DOHH2 (cell line): Measurements from ENCODE around the gene CEP112.

ENCODE experiments used
- H3F3A ChIP-seq: fragments of 200-600 bp; sonication (generic), shearing (Covaris generic); 2 replicates; pipeline ENCODE4 v1.6.0; 2016; ENCODE audit warnings: antibody characterized with exemption, mild to moderate bottlenecking; ENCODE audit not compliant: control insufficient read depth, insufficient read depth
- H3K27ac ChIP-seq: fragments of 200-600 bp; sonication (generic); 2 replicates; pipeline ENCODE4 v1.5.1; 2014; ENCODE audit warnings: low read depth, mild to moderate bottlenecking, low read length, moderate library complexity
- H3K27me3 ChIP-seq: fragments of 200-600 bp; sonication (generic); 2 replicates; pipeline ENCODE4 v1.6.1; 2014; ENCODE audit warnings: mild to moderate bottlenecking, low read length, mixed read lengths; ENCODE audit not compliant: control insufficient read depth
- H3K36me3 ChIP-seq: fragments of 200-600 bp; sonication (generic); 2 replicates; pipeline ENCODE4 v1.6.1; 2014; ENCODE audit warnings: mild to moderate bottlenecking, low read length, moderate library complexity, mixed read lengths; ENCODE audit not compliant: control insufficient read depth
- H3K4me1 ChIP-seq: fragments of 200-600 bp; sonication (generic); 2 replicates; pipeline ENCODE4 v1.6.1; 2014; ENCODE audit warnings: mild to moderate bottlenecking, low read length, mixed read lengths; ENCODE audit not compliant: control insufficient read depth
- H3K4me2 ChIP-seq: fragments of 200-600 bp; sonication (generic); 2 replicates; pipeline ENCODE4 v1.6.0; 2014; ENCODE audit warnings: mild to moderate bottlenecking, low read length, moderate library complexity
- H3K4me3 ChIP-seq: fragments of 200-600 bp; sonication (generic); 2 replicates; pipeline ENCODE4 v1.5.1; 2014; ENCODE audit warnings: mild to moderate bottlenecking, low read length, mixed read lengths
- H3K79me2 ChIP-seq: fragments of 200-600 bp; sonication (generic); 2 replicates; pipeline ENCODE4 v1.6.1; 2014; ENCODE audit warnings: mild to moderate bottlenecking, low read length, mixed read lengths; ENCODE audit not compliant: control insufficient read depth
- H3K9me2 ChIP-seq: fragments of 200-600 bp; sonication (generic); replicated peaks from 2 replicates; pipeline ENCODE4 v1.6.1; 2014; ENCODE audit warnings: mild to moderate bottlenecking, low read length, mixed read lengths; ENCODE audit not compliant: control insufficient read depth
- H3K9me3 ChIP-seq: fragments of 200-600 bp; sonication (generic); 2 replicates; pipeline ENCODE4 v1.6.1; 2014; ENCODE audit warnings: antibody characterized with exemption, low read length, mixed read lengths; ENCODE audit not compliant: control insufficient read depth, insufficient read depth
- H4K20me1 ChIP-seq: fragments of 200-600 bp; sonication (generic); 2 replicates; pipeline ENCODE4 v1.6.0; 2014; ENCODE audit warnings: low read depth, mild to moderate bottlenecking, antibody characterized with exemption, low read length, moderate library complexity; ENCODE audit not compliant: control insufficient read depth, insufficient read depth
- EZH2phosphoT487 ChIP-seq: fragments of 200-600 bp; sonication (generic); IDR thresholded peaks from 2 replicates; pipeline ENCODE4 v1.6.1; 2017; ENCODE audit warnings: borderline replicate concordance, mild to moderate bottlenecking, antibody characterized with exemption, low read length, moderate library complexity, mixed read lengths
- TF ChIP-seq, protein P1 (sequence below): fragments of 200-600 bp; sonication (generic); IDR thresholded peaks from one replicate; pipeline ENCODE4 v1.5.1; 2014; ENCODE audit warnings: antibody characterized with exemption, mild to moderate bottlenecking, low read depth, low read length; ENCODE audit not compliant: poor library complexity, severe bottlenecking

The CEP112 gene

DNA sequence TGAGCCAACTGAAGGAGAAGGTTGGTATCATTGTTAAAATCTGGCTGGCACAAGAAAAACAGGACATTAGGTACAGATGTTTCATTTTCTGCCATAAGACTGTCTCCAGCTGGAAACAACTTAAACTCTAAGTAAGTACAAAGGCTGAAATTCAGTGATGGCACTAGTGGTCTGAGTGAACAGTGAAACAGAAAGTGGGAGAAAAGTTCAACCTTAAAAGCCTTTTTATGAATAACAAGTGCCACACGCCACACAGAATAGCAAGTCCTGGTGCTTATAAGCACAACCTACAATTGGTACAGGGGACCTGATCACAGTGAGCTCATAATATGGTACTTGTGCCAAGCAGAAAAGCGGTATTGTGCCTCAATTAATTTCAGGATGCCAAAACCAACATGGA lies 56.7 kb downstream of the CEP112 start:
- Histone ChIP-seq H3K79me2 (no peaks in the 10 kb centered on the region), H4K20me1 (no peaks in the 10 kb centered on the region), H3F3A (peaks cover 11% of the 10 kb centered on the region), H3K9me2 (no peaks in the 10 kb centered on the region), H3K4me2 (no peak overlapping the region), H3K36me3 (peaks cover 21% of the 10 kb centered on the region), H3K4me1 (peaks cover 51% of the 10 kb centered on the region), H3K27ac (no peak overlapping the region), H3K9me3 (peaks cover 10% of the 10 kb centered on the region; the same call in 1 of the 2 replicates), H3K27me3 (no peaks in the 10 kb centered on the region), H3K4me3 (no peak overlapping the region)
- TF ChIP-seq EZH2phosphoT487: no peak
- TF ChIP-seq, protein P1, sequence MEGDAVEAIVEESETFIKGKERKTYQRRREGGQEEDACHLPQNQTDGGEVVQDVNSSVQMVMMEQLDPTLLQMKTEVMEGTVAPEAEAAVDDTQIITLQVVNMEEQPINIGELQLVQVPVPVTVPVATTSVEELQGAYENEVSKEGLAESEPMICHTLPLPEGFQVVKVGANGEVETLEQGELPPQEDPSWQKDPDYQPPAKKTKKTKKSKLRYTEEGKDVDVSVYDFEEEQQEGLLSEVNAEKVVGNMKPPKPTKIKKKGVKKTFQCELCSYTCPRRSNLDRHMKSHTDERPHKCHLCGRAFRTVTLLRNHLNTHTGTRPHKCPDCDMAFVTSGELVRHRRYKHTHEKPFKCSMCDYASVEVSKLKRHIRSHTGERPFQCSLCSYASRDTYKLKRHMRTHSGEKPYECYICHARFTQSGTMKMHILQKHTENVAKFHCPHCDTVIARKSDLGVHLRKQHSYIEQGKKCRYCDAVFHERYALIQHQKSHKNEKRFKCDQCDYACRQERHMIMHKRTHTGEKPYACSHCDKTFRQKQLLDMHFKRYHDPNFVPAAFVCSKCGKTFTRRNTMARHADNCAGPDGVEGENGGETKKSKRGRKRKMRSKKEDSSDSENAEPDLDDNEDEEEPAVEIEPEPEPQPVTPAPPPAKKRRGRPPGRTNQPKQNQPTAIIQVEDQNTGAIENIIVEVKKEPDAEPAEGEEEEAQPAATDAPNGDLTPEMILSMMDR: no peak

DNA sequence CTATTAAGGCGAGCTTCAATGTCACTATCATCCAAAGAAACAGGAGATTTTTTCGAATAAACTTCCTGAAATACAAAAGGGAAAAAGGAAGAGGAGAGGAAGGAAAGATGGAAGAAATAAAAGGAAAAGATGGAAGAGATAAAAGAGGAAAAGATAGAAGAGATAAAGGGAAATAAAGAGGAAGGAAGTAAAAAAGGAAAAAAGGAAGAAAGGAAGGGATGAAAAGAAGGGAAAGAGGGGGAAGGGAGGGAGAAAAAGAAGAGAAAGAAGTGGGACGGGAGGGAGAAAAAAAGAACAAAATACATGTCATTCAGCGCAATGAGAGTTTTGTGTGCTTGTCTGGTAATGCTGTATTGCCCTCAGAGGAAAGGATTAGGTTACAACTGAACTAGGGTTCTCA lies 62.2 kb downstream of the CEP112 start:
- Histone ChIP-seq H3K27ac (no peak overlapping the region), H3K27me3 (no peaks in the 10 kb centered on the region), H3K4me3 (no peak overlapping the region), H3F3A (no peaks in the 10 kb centered on the region), H3K9me2 (no peaks in the 10 kb centered on the region), H3K4me2 (no peak overlapping the region), H4K20me1 (no peaks in the 10 kb centered on the region), H3K36me3 (no peaks in the 10 kb centered on the region), H3K79me2 (no peaks in the 10 kb centered on the region), H3K4me1 (no peaks in the 10 kb centered on the region), H3K9me3 (no peaks in the 10 kb centered on the region)
- TF ChIP-seq, protein P1: no peak
- TF ChIP-seq EZH2phosphoT487: no peak

DNA sequence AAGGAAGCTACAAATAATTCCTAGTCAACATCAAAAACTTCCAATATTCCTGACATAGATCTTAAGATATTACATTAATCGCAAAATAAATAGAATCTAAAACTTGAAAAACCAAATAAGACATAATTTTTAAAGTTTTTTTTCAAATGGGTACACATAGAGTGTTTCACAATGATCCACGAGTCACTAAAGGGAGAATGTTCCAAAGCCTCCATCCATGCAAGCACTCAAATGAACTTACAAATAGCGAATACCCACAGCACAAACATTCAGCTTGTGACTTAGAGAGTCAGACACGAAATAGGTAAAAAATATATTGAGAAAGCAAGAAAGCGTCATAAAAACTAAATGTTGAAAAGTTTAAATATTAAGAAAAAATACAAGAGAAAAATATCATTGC lies 65.7 kb downstream of the CEP112 start:
- no peaks in the 10 kb centered on the region for H3K36me3 ChIP-seq
- no peaks in the 10 kb centered on the region for H4K20me1 ChIP-seq
- H3K27me3 ChIP-seq: no peaks in the 10 kb centered on the region
- H3K4me1 ChIP-seq: no peaks in the 10 kb centered on the region
- TF ChIP-seq, protein P1: no peak
- no peak overlapping the region for H3K4me3 ChIP-seq
- H3K79me2 ChIP-seq: no peaks in the 10 kb centered on the region
- no peaks in the 10 kb centered on the region for H3K9me3 ChIP-seq
- H3F3A ChIP-seq: no peaks in the 10 kb centered on the region
- no peak overlapping the region for H3K27ac ChIP-seq
- no peaks in the 10 kb centered on the region for H3K9me2 ChIP-seq
- no peak overlapping the region for H3K4me2 ChIP-seq

DNA sequence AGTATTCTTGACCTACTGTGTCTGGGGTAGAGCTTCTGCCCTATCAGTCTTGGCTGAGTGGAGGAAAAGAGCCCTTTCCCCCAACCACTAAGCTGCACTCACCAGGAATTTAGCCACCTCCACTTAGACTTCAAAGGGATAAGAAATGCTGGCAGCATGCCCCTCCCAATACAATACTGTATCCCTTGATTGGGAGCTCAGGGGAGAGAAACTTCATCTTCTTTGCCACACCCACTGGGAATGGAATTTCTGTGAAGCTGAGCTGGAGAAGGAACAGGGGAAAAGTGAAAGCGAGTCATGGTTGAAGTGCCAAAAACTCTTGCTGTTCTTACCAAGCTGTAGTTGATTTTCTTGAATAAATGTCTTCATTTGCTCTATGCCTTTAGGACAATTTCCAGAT lies 68.8 kb downstream of the CEP112 start:
- Histone ChIP-seq H3K9me3 (no peaks in the 10 kb centered on the region), H3K4me2 (no peak overlapping the region), H3K9me2 (no peaks in the 10 kb centered on the region), H3K4me3 (no peak overlapping the region), H3F3A (no peaks in the 10 kb centered on the region), H3K4me1 (no peaks in the 10 kb centered on the region), H3K27ac (no peak overlapping the region), H3K27me3 (no peaks in the 10 kb centered on the region), H3K36me3 (no peaks in the 10 kb centered on the region), H3K79me2 (no peaks in the 10 kb centered on the region), H4K20me1 (no peaks in the 10 kb centered on the region)
- TF ChIP-seq, protein P1: no peak
- no peak for TF ChIP-seq EZH2phosphoT487
